Measurements from ENCODE around the gene ETV3.

The ETV3 gene

DNA sequence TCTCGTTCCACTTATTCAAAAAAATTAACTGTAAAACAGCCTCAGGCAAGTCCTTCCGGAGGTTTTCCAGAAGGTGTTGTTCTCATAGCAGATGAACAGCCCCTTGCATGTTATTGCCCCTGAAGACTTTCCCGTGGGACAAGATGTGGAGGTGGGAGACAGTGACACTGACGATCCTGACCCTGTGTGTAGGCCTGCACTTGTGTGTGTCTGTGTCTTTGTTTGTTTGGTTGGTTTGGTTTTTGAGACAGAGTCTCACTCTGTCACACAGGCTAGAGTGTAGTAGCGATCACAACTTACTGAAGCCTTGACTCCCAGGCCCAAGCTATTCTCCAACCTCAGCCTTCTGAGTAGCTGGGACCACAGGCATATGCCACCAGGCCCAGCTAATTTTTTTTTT is 51.2 kb downstream of the ETV3 start:
- TF ChIP-seq HDGF (IDR thresholded peaks at IDR 0.05; ENCODE audit: borderline replicate concordance) (no peak), SP1 (IDR thresholded peaks at IDR 0.05) (no peak), FOXM1 (IDR thresholded peaks at IDR 0.05; ENCODE audit: borderline replicate concordance) (no peak), TARDBP (IDR thresholded peaks at IDR 0.05) (no peak), ZNF384 (IDR thresholded peaks at IDR 0.05) (no peak), SUZ12 (IDR thresholded peaks at IDR 0.05) (no peak), FOXA1 (IDR thresholded peaks at IDR 0.05) (no peak), BHLHE40 (IDR thresholded peaks at IDR 0.05; ENCODE audit: borderline replicate concordance) (no peak), LEF1 (IDR thresholded peaks at IDR 0.05; ENCODE audit: borderline replicate concordance) (no peak)
- TF ChIP-seq, protein P1, sequence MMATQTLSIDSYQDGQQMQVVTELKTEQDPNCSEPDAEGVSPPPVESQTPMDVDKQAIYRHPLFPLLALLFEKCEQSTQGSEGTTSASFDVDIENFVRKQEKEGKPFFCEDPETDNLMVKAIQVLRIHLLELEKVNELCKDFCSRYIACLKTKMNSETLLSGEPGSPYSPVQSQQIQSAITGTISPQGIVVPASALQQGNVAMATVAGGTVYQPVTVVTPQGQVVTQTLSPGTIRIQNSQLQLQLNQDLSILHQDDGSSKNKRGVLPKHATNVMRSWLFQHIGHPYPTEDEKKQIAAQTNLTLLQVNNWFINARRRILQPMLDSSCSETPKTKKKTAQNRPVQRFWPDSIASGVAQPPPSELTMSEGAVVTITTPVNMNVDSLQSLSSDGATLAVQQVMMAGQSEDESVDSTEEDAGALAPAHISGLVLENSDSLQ (IDR thresholded peaks at IDR 0.05) = no peak
- ChIA-PET POLR2A (interaction anchor here (1.6 kb wide), 1 partner anchor 69 kb away, joined by 4 read pairs; no protein-coding TSS in a partner anchor), CTCF (interaction anchor here (1.0 to 4.9 kb wide), 3 partner anchors 13 to 70 kb away, joined by 4 to 127 read pairs (median 12); no protein-coding TSS in a partner anchor)
- no peak for DNase-seq (ENCODE audit: extremely low spot score)

DNA sequence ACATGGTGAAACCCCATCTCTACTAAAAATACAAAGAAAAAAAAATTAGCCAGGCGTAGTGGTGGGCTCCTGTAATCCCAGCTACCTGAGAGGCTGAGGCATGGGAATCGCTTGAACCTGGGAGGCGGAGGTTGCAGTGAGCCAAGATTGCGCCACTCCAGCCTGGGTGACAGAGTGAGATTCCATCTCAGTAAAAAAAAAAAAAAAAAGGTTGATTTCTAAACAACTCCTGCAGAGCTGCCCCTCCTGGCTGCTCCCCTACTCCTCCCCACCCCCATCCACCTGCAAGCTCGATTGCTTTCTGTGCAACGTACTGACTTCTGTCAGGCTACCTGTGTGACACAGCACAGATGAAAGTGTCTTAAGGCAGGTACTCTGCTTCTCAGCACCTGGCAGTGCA is 51.9 kb downstream of the ETV3 start:
- CTCF ChIA-PET = interaction anchor here (0.6 to 2.3 kb wide), 3 partner anchors 12 to 194 kb away, joined by 3 to 12 read pairs (median 4); no protein-coding TSS in a partner anchor
- POLR2A ChIA-PET = no interaction called here
- DNase-seq (ENCODE audit: extremely low spot score) = no peak
- TF ChIP-seq ELF4 (IDR thresholded peaks at IDR 0.05) = no peak
- TF ChIP-seq FOXM1 (IDR thresholded peaks at IDR 0.05; ENCODE audit: borderline replicate concordance) = no peak
- TF ChIP-seq FOXK2 (IDR thresholded peaks at IDR 0.05) = no peak
- TF ChIP-seq FOXA1 (IDR thresholded peaks at IDR 0.05) = no peak
- TF ChIP-seq, protein P1 (IDR thresholded peaks at IDR 0.05) = no peak
- no peak for TF ChIP-seq ZNF384 (IDR thresholded peaks at IDR 0.05)
- no peak for TF ChIP-seq CTBP1 (IDR thresholded peaks at IDR 0.05; ENCODE audit: borderline replicate concordance)
- TF ChIP-seq LEF1 (IDR thresholded peaks at IDR 0.05; ENCODE audit: borderline replicate concordance) = no peak
- no peak for TF ChIP-seq SP1 (IDR thresholded peaks at IDR 0.05)
- no peak for TF ChIP-seq ARNT (IDR thresholded peaks at IDR 0.05)
- no peak for TF ChIP-seq NFRKB (IDR thresholded peaks at IDR 0.05)
- no peak for TF ChIP-seq HDGF (IDR thresholded peaks at IDR 0.05; ENCODE audit: borderline replicate concordance)

DNA sequence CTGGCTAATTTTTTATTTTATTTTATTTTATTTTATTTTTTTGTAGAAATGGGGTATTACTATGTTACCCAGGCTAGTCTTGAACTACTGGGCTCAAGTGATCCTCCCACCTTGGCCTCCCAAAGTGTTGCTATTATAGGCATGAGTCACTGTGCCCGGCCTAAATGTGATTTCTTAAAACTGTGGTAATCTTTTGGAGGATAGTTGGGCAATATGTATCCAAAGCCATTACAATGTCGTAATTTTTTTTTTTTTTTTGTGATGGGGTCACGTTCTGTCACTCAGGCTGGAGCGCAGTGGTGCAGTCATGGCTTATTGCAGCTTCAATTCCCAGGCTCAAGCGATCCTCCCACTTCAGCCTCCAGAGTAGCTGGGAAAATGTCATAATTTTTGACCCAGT is 52.8 kb downstream of the ETV3 start:
- CTCF ChIA-PET = no interaction called here
- no peak for TF ChIP-seq FOXK2 (IDR thresholded peaks at IDR 0.05)
- TF ChIP-seq ARNT (IDR thresholded peaks at IDR 0.05) = no peak
- TF ChIP-seq SUZ12 (IDR thresholded peaks at IDR 0.05) = no peak
- no peak for TF ChIP-seq ELF4 (IDR thresholded peaks at IDR 0.05)
- TF ChIP-seq, protein P1 (IDR thresholded peaks at IDR 0.05) = no peak
- TF ChIP-seq ZNF384 (IDR thresholded peaks at IDR 0.05) = no peak
- no peak for TF ChIP-seq LEF1 (IDR thresholded peaks at IDR 0.05; ENCODE audit: borderline replicate concordance)
- DNase-seq (ENCODE audit: extremely low spot score) = no peak
- POLR2A ChIA-PET = no interaction called here

DNA sequence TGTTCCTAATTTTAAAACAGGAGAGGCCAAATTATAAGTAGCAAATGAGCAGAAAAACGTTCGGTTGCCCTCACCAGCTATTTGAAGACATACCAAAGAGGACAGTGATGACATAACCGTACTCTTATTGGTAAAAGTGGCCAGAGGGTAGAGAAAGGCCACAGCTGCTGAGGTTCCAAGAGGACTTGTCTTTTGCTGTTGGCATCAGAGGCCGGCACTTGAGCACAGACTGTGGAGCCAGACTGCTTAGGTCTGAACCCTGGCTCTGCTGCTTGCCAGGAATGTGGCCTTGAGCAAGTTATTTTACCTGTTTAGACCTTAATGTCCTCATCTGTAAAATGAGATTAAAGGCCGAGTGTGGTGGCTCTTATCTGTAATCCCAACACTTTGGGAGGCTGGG is 53.5 kb downstream of the ETV3 start:
- ChIA-PET POLR2A (no interaction called here), CTCF (no interaction called here)
- TF ChIP-seq CTBP1 (IDR thresholded peaks at IDR 0.05; ENCODE audit: borderline replicate concordance) = no peak
- no peak for TF ChIP-seq HDGF (IDR thresholded peaks at IDR 0.05; ENCODE audit: borderline replicate concordance)
- TF ChIP-seq NFRKB (IDR thresholded peaks at IDR 0.05) = no peak
- TF ChIP-seq FOXM1 (IDR thresholded peaks at IDR 0.05; ENCODE audit: borderline replicate concordance) = no peak
- no peak for TF ChIP-seq FOXA1 (IDR thresholded peaks at IDR 0.05)
- no peak for TF ChIP-seq LEF1 (IDR thresholded peaks at IDR 0.05; ENCODE audit: borderline replicate concordance)
- no peak for TF ChIP-seq ELF4 (IDR thresholded peaks at IDR 0.05)
- TF ChIP-seq, protein P1 (IDR thresholded peaks at IDR 0.05) = no peak
- TF ChIP-seq SP1 (IDR thresholded peaks at IDR 0.05) = no peak
- TF ChIP-seq ZNF384 (IDR thresholded peaks at IDR 0.05) = no peak
- no peak for TF ChIP-seq TARDBP (IDR thresholded peaks at IDR 0.05)
- TF ChIP-seq L3MBTL2 (conservative IDR thresholded peaks at IDR 0.05) = no peak
- no peak for TF ChIP-seq SUZ12 (IDR thresholded peaks at IDR 0.05)
- TF ChIP-seq FOXK2 (IDR thresholded peaks at IDR 0.05) = no peak
- TF ChIP-seq BHLHE40 (IDR thresholded peaks at IDR 0.05; ENCODE audit: borderline replicate concordance) = no peak
- TF ChIP-seq ARNT (IDR thresholded peaks at IDR 0.05) = no peak
- DNase-seq (ENCODE audit: extremely low spot score) = no peak

DNA sequence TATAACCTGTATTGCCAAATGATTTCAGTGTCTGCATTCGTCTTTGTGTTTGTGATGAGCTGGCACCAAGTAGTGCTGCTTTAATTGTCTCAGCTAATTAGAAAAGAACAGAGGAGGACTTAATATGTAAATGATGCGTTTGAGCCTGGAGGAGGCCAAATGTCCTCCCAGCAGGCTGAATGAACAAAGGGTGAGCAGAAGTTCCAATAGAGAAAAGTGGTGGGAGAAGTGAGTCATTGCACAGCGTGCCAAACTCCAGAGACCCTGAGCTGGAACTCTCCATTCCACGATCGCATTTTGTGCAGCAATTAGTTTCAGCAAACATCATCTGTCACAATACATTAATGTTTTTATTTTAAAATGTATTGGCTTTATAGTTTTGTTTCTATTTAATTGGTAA is 56.5 kb downstream of the ETV3 start:
- ChIA-PET CTCF (interaction anchor here (1.2 kb wide), 1 partner anchor 8 kb away, joined by 5 read pairs; no protein-coding TSS in a partner anchor), POLR2A (interaction anchor here (0.9 kb wide), 1 partner anchor 12 kb away, joined by 4 read pairs; no protein-coding TSS in a partner anchor)
- TF ChIP-seq LEF1 (IDR thresholded peaks at IDR 0.05; ENCODE audit: borderline replicate concordance) (no peak), NFRKB (IDR thresholded peaks at IDR 0.05) (no peak), L3MBTL2 (conservative IDR thresholded peaks at IDR 0.05) (no peak), BHLHE40 (IDR thresholded peaks at IDR 0.05; ENCODE audit: borderline replicate concordance) (no peak)
- DNase-seq (ENCODE audit: extremely low spot score) = no peak

DNA sequence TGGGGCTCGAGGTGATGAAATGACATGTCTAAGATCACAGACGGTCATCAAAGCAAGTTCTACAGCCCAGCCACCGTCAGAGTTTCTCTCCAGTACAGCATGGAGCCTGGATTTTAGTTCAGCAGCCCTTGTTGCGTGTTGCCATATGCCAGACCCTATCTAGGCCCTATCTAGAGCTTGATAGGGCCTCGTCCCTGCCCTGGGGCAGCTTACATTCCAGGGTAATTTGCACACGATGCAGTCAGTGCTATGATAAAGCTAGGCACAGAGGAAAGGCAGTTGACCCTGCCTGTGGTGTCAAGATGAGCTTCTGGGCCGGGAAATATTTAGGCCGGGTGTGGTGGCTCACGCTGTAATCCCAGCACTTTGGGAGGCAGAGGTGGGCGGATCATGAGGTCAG is 57.5 kb downstream of the ETV3 start:
- no peak for TF ChIP-seq ZNF384 (IDR thresholded peaks at IDR 0.05)
- no peak for TF ChIP-seq SP1 (IDR thresholded peaks at IDR 0.05)
- TF ChIP-seq LEF1 (IDR thresholded peaks at IDR 0.05; ENCODE audit: borderline replicate concordance) = no peak
- no peak for TF ChIP-seq NFRKB (IDR thresholded peaks at IDR 0.05)
- TF ChIP-seq HDGF (IDR thresholded peaks at IDR 0.05; ENCODE audit: borderline replicate concordance) = no peak
- no peak for TF ChIP-seq BHLHE40 (IDR thresholded peaks at IDR 0.05; ENCODE audit: borderline replicate concordance)
- no peak for TF ChIP-seq CTBP1 (IDR thresholded peaks at IDR 0.05; ENCODE audit: borderline replicate concordance)
- TF ChIP-seq FOXM1 (IDR thresholded peaks at IDR 0.05; ENCODE audit: borderline replicate concordance) = no peak
- no peak for TF ChIP-seq SUZ12 (IDR thresholded peaks at IDR 0.05)
- DNase-seq (ENCODE audit: extremely low spot score) = no peak
- ChIA-PET POLR2A (no interaction called here), CTCF (interaction anchor here (1.2 kb wide), 1 partner anchor 9 kb away, joined by 5 read pairs; no protein-coding TSS in a partner anchor)

Measured in HEK293T (cell line).